ENCODE measurements around the gene TAS2R10.

The TAS2R10 gene

GRCh38 chr12:10779103-10779502, 47.1 kb downstream of the TAS2R10 start:
- no peak for DNase-seq (ENCODE audit: low read depth, low spot score)
